GM21423 (cell line): Measurements from ENCODE around the gene ADGRL3.
"Not testable (repeated sequence)": the region's sequence is repeated elsewhere in the genome, so short reads cannot be mapped to it uniquely, and the experiment has no call there.

ENCODE experiments used
- ATAC-seq: cut with Tn5 transposase; IDR thresholded peaks from one replicate; pipeline ENCODE4 v1.9.1; 2021; ENCODE audit warnings: mild to moderate bottlenecking, moderate library complexity; ENCODE audit not compliant: unreplicated experiment

The ADGRL3 gene

GRCh38 chr4:61716426-61716825, 516.3 kb downstream of the ADGRL3 start:
- ATAC-seq: no peak

- no peak for ATAC-seq
These were observed 523.4 kb downstream of the ADGRL3 start for GRCh38 chr4:61723492-61723891.

- ATAC-seq: no peak
These were observed 527.2 kb downstream of the ADGRL3 start for GRCh38 chr4:61727286-61727685.

- ATAC-seq: no peak
These were observed 534.3 kb downstream of the ADGRL3 start for GRCh38 chr4:61734409-61734808.

- ATAC-seq: no peak
These were observed 539.8 kb downstream of the ADGRL3 start for GRCh38 chr4:61739887-61740286.

- ATAC-seq: no peak
These were observed 540.8 kb downstream of the ADGRL3 start for GRCh38 chr4:61740886-61741285.

- no peak for ATAC-seq
These were observed 541.4 kb downstream of the ADGRL3 start for GRCh38 chr4:61741327-61742096.

- no peak for ATAC-seq
These were observed 550.7 kb downstream of the ADGRL3 start for GRCh38 chr4:61750810-61751209.

GRCh38 chr4:61752617-61753016, 552.5 kb downstream of the ADGRL3 start:
- no peak for ATAC-seq

- no peak for ATAC-seq
These were observed 553.6 kb downstream of the ADGRL3 start for GRCh38 chr4:61753739-61754138.

- not testable (repeated sequence) for ATAC-seq
These were observed 556.8 kb downstream of the ADGRL3 start for GRCh38 chr4:61756937-61757336.

GRCh38 chr4:61757983-61758382, 557.9 kb downstream of the ADGRL3 start:
- not testable (repeated sequence) for ATAC-seq

GRCh38 chr4:61758596-61758995, 558.5 kb downstream of the ADGRL3 start:
- not testable (repeated sequence) for ATAC-seq

GRCh38 chr4:61759245-61759644, 559.1 kb downstream of the ADGRL3 start:
- not testable (repeated sequence) for ATAC-seq

- not testable (repeated sequence) for ATAC-seq
These were observed 559.8 kb downstream of the ADGRL3 start for GRCh38 chr4:61759885-61760284.

GRCh38 chr4:61760820-61761219, 560.7 kb downstream of the ADGRL3 start:
- no peak for ATAC-seq

- ATAC-seq: no peak
These were observed 562.8 kb downstream of the ADGRL3 start for GRCh38 chr4:61762722-61763627.

GRCh38 chr4:61763682-61764081, 563.6 kb downstream of the ADGRL3 start:
- no peak for ATAC-seq

- not testable (repeated sequence) for ATAC-seq
These were observed 564.0 kb downstream of the ADGRL3 start for GRCh38 chr4:61764090-61764489.

GRCh38 chr4:61769444-61770167, 569.5 kb downstream of the ADGRL3 start:
- not testable (repeated sequence) for ATAC-seq

- no peak for ATAC-seq
These were observed 570.3 kb downstream of the ADGRL3 start for GRCh38 chr4:61770456-61770855.
